ENCODE results near the gene ELAVL4. TPM values are rescaled to one million over a fixed set of nuclear protein-coding genes. Genes with fewer than 3 reads are reported as not detected.

The ELAVL4 gene
- total RNA-seq, 4 donors from 2014 or later, result not detected

GRCh38 chr1:50175719-50176639, 67.3 kb downstream of the ELAVL4 start:
- Histone ChIP-seq H3K4me1 (no peaks in the 10 kb centered on the region), H3K4me3 (no peak overlapping the region), H3K27me3 (peaks cover 0 to 5% (median 0%) of the 10 kb centered on the region in 4 donors), H3K27ac (no peak overlapping the region), H3K9me3 (no peaks in the 10 kb centered on the region), H3K36me3 (no peaks in the 10 kb centered on the region)
- intact Hi-C loops (cut with DNase I), result no loop called here
- TF ChIP-seq POLR2A (IDR thresholded peaks at IDR 0.05) (no peak), CTCF (IDR thresholded peaks at IDR 0.05) (no peak)
- DNase-seq, result no peak
- WGBS, 2 donors, result 30 to 35% methylated on average over 7 of the region's 7 CpGs

GRCh38 chr1:50177994-50178393, 69.3 kb downstream of the ELAVL4 start:
- Histone ChIP-seq H3K4me3 (no peak overlapping the region), H3K36me3 (no peaks in the 10 kb centered on the region), H3K4me1 (no peaks in the 10 kb centered on the region), H3K9me3 (no peaks in the 10 kb centered on the region), H3K27ac (no peak overlapping the region), H3K27me3 (peaks cover 0 to 12% (median 0%) of the 10 kb centered on the region in 4 donors)
- intact Hi-C loops (cut with DNase I), result no loop called here
- no peak for TF ChIP-seq POLR2A (IDR thresholded peaks at IDR 0.05)
- TF ChIP-seq CTCF (IDR thresholded peaks at IDR 0.05), result no peak
- no peak for DNase-seq
- 43 to 83% methylated on average over 3 to 5 of the region's 6 CpGs for WGBS, 2 donors

- DNase-seq, result no peak
- H3K4me3 ChIP-seq, result no peak overlapping the region
- H3K4me1 ChIP-seq, result no peaks in the 10 kb centered on the region
- no peaks in the 10 kb centered on the region for H3K36me3 ChIP-seq
- H3K9me3 ChIP-seq, result no peaks in the 10 kb centered on the region
- 26 to 35% methylated on average over 2 of the region's 2 CpGs for WGBS, 2 donors
- TF ChIP-seq CTCF (IDR thresholded peaks at IDR 0.05) (no peak), POLR2A (IDR thresholded peaks at IDR 0.05) (no peak)
- intact Hi-C loops (cut with DNase I), result no loop called here
- no peak overlapping the region for H3K27ac ChIP-seq
- peaks cover 0 to 13% (median 0%) of the 10 kb centered on the region in 4 donors for H3K27me3 ChIP-seq
Observed at GRCh38 chr1:50179639-50180038, 70.9 kb downstream of the ELAVL4 start.

- peaks cover 0 to 13% (median 0%) of the 10 kb centered on the region in 4 donors for H3K27me3 ChIP-seq
- no peaks in the 10 kb centered on the region for H3K36me3 ChIP-seq
- intact Hi-C loops (cut with DNase I), result no loop called here
- no peak overlapping the region for H3K27ac ChIP-seq
- no peak for TF ChIP-seq CTCF (IDR thresholded peaks at IDR 0.05)
- TF ChIP-seq POLR2A (IDR thresholded peaks at IDR 0.05), result no peak
- H3K9me3 ChIP-seq, result no peaks in the 10 kb centered on the region
- no peak overlapping the region for H3K4me3 ChIP-seq
- DNase-seq, result no peak
- no peaks in the 10 kb centered on the region for H3K4me1 ChIP-seq
- 56% methylated on average over 1 of the region's 1 CpG; no CpG with 5 or more reads in 1 of the 2 donors for WGBS, 2 donors
Observed at GRCh38 chr1:50180367-50180766, 71.6 kb downstream of the ELAVL4 start.

GRCh38 chr1:50181027-50181663, 72.4 kb downstream of the ELAVL4 start:
- Histone ChIP-seq H3K27ac (no peak overlapping the region), H3K4me1 (no peaks in the 10 kb centered on the region), H3K9me3 (no peaks in the 10 kb centered on the region), H3K4me3 (no peak overlapping the region), H3K27me3 (peaks cover 0 to 13% (median 0%) of the 10 kb centered on the region in 4 donors), H3K36me3 (no peaks in the 10 kb centered on the region)
- DNase-seq, result no peak
- intact Hi-C loops (cut with DNase I), result no loop called here
- TF ChIP-seq POLR2A (IDR thresholded peaks at IDR 0.05) (no peak), CTCF (IDR thresholded peaks at IDR 0.05) (no peak)
- WGBS, 2 donors, result 9 to 26% methylated on average over 3 of the region's 3 CpGs
